ENCODE results near the gene HNRNPUL2. TPM values are rescaled to one million over a fixed set of nuclear protein-coding genes. Genes with fewer than 3 reads are reported as not detected.

HNRNPUL2 gene
- total RNA-seq, 1 donor from 2014 or later: 23.6 TPM

DNA sequence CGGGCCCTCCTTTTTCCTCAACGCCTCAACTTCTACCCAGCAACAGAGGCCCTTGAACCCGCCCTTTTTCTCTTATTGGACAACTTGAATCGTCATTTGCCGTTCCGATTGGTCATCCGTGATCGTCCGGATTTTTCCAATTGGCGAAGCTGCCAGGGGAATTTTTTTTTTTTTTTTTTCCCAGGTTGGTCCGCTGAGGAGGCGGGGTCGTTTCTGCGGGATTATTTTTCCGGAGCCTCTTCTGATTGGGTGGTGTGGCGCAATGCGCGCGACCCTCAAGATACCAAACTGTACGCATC is 564 bp upstream of the HNRNPUL2 start:
- DNase-seq (ENCODE audit: extremely low read depth, low read depth, low spot score): peak; percentile 97

DNA sequence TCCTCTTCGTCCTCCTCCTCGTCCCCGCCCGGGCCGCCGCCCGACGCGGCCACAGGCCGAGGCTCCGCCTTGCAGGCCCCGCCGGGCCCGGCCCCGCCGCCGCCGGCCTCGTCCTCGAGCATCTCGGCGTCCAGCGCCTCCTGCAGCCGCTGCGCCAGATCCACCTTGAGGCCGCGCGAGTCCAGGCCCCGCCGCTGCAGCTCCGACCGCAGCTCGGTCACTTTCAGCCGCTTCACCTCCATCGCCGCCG is 417 bp downstream of the HNRNPUL2 start:
- no peak for DNase-seq (ENCODE audit: extremely low read depth, low read depth, low spot score)

DNA sequence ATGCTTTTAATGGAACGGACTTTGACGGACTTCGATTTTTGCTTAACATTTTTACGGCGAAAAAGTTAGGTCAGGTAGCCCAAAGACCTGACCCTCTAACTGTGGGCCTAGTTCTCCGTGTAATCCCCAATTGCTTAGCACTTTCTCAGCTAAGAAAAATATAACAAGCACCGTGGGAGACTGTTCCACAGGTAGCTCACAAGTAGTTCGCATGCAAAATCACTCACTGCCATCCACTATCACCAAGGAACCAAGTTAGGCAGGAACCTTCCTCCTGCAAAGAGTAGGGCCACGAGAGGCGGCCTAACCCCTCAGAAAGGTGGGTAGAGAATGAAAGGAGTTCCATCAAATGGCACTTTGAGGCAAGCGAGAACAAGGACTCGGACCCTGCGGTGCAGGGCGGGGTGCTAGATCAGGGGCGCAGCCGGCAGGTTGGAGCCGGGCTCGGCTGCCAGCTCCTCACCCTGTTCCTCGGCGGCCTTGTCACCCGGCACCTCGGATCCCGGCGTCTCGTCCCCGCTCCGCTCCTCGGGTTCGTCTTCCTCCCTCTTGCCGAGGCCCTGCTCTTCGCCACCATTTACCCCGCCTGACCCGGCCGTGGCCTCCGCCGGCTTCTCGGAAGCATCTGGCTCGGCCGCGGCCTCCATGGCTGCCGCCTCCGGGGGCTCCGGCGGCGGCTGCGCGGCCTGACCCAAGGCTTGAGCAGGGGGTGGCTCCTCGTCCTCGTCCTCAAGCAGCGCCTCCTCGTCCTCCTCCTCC is 922 bp downstream of the HNRNPUL2 start:
- no peak for DNase-seq (ENCODE audit: extremely low read depth, low read depth, low spot score)

DNA sequence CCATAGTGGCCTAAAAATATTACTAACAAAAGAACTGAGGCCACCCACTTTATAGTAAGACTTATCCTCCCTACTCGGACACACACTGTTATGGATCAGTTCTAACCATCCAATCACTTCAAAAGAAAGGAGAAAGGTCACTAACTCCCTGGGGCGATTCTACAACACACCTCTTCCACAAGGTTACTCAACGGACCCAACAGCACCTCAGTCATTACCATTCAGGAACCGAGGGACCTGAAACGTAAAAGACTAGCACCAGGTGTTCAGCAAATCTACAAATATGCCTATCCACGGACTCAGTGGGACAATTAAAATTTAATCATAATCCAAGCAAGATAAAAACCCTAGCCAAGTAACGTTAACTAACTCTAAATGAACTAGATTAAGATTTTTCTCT is 1.6 kb downstream of the HNRNPUL2 start:
- no peak for DNase-seq (ENCODE audit: extremely low read depth, low read depth, low spot score)

DNA sequence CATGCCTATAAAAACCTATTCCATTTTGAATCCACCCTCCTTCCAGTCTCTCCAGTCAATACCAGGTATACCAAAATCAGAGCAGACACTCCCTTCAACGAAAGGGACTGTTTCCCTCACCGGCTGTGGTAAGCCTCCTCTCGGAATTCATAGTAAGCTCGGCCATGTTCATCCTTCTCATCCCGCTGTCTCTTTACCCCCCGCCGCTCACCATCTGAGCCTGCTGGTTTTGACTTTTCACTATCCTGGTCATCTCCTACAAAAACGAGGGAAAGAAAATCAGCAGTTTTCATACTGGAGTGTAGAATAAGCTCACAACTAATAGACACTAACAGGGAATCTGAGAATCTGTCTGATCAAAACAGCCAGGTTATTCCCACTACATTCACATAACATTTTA is 3.1 kb downstream of the HNRNPUL2 start:
- no peak for DNase-seq (ENCODE audit: extremely low read depth, low read depth, low spot score)

DNA sequence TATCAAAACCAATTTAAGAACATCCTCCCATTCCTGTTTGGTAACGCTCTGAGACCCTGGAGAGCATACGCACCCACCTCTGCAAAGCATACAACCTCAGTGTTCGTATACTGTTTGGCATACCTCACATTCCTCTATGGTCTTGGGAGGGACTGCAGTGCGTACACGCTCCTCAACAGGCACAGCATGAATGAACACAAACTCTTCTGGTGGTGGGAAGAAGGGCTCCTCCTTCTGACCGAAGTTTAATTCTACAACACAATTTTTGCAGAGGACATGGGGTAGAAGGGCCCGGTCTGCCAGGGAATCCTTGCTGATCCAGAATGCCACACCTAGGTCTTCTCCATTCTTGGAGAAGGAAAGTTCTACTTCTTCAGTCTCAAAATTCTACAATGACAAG is 5.3 kb downstream of the HNRNPUL2 start:
- DNase-seq (ENCODE audit: extremely low read depth, low read depth, low spot score): no peak

DNA sequence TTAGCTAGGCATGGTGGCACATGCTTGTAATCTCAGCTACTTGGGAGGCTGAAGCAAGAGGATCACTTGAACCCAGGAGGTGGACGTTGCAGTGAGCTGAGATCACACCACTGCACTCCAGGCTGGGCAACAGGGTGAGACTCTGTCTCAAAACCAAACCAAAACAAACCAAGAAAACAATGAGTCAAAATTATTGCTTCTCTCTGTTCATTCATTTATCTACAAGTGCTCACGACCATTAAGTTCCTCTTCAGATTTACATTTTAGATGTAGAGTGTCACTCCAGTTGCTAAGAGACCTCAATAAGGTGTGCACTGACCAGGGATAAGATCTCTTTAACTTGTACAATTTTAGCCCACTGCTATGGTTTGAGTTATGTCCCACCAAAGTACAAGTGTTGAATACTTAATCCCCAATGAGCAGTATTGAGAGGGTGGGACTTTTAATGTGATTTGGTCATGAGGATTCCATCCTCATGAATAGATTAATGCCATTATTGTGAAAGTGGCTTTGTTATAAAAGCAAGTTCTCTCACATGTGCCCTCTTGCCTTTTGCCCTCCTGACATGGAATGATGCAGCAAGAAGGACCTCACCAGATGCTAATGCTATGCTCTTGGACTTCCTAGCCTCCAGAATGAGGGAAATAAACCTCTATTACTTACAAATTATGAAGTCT is 7.8 kb downstream of the HNRNPUL2 start:
- DNase-seq (ENCODE audit: extremely low read depth, low read depth, low spot score): no peak

DNA sequence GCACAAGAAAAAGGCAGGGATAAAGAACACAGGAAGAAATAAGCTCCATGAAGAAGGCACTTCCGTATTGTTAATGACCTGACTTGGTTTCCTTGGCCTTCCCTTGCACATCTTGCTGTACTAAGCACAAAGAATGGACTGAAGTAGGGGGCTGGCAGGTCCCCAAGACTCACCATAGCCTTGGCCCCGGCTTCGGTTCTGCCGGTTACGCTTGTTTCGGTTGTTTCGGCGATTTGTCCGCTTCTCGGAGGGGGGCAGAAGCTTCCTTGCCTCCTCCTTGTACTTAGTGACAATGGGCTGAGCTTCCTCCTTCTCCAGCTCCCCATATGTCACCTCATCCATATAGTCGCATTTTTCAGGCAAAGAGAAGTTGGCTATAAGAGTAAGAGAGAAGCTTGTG is 10.4 kb downstream of the HNRNPUL2 start:
- DNase-seq (ENCODE audit: extremely low read depth, low read depth, low spot score): no peak

DNA sequence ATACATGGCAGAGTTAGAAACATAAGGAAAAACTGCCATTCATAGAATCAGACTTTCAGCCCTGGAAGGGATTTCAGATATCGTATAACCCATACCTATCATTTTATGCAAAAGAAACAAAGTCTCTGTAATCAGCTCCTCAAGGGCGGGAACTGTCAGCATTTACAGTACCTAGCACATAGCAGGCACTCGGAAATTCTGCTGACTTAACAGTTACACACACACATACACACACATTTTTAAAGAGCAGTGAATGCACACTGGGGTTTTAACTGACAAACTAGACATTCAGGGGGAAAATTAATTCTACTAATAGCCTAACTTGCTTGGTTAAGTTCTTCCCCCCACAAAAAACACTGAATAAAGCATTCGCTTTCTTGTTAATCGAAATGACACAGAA is 11.1 kb downstream of the HNRNPUL2 start:
- no peak for DNase-seq (ENCODE audit: extremely low read depth, low read depth, low spot score)

DNA sequence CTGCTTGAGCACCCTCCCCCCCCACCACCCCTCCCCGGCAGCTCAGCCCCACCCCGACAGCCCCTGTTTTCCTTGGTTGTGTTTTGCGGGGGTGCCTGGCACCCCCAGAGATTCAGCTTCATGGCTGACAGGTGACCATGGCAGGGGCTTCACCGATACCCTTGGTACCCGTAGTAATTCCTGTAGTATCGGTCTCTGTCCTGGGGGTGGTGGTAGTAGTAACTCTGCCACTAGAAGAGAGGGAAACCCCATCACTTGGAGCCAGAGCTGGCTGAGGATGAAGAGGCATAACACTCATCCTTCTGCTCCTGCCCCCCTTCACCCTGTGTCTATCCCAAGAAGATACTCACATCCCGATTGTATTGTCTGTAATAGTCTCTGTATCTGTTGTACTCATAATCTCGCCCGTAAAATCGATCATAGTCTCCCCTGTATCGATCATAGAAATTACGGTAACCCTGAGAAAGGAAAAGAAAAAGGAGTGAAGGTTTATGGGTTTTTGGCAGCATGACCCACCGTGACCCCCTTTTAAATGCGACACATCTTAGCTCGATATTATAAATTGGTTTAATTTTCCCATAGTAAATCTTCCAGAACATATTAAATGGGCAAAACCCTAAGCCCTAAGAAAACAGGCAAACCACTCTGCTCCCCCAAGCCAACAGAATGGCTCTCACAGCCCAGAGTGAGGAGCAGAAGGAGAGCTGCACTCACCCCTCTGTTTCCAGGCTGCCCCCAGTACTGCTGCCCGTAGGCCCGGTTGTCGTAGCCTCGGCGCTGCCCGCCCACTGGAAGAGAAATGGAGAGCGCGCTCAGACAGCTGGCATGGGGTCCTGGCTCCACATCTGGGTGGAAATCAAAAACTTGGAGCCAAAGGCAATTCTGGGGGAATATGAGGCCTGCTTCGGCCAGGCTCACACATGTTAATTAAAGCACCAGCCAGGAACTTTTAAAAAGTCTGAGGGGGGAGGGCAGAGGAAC is 11.8 kb downstream of the HNRNPUL2 start:
- no peak for DNase-seq (ENCODE audit: extremely low read depth, low read depth, low spot score)

DNA sequence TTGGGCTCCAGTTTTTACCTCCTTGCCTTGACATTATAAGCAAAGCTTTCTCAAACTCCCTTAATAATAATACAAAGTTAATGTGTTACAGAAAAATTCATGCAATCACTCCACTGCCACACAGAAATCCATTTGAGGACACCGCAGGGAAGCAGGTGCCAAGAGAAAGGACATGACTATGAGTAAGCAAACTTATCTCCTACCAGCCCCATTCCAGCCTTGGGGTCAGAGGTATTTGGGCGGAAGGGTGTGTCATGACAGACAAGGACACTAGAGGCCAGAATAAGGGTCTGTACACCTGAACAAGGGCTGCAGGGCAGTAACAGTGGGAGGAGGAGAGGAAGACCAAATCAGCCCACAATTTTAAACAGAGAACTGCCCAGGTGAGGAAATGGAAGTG is 13.9 kb downstream of the HNRNPUL2 start:
- no peak for DNase-seq (ENCODE audit: extremely low read depth, low read depth, low spot score)

DNA sequence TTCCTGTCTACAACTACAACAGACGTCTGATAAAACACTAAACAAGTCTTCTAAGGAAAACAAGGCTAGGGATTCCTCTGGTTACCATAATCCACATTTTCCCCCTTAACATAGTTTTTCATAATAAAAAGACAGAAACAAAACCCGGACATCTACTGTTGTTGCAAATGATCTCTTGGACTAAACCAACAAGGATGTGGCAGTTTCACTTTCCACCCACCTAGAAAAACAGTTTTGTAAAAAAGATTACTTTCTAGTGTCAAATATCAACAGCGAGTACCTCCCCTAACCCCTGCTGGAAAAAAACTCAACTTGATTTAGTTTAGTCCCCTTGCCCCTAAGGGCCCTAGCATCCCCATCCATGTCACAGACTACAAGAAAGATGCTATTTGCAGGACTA is 14.4 kb downstream of the HNRNPUL2 start:
- DNase-seq (ENCODE audit: extremely low read depth, low read depth, low spot score): no peak

DNA sequence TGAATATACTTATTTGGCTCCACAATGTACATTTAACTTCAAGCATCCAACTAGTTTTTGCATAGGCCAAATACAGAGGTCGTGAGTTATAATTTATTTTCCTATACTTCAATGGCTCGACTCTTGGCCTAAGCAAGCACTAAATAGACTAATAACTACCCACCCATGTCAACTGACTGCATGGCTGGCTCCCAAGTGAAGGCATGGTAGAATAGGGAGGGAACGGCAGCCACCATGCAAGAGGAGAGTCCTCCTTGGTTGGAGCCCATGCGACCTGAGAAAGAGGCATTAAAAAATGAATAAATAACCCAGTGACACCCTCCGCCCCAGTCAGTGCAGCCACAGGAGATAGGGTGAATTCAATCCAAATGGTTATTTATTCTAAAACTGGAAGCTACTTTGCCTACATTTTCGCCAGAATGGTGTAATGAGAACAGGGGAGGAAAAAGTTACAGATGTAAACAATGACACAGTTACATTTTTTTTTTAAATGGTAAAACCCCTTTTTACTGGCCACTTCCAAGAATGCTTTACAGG is 14.9 kb downstream of the HNRNPUL2 start:
- no peak for DNase-seq (ENCODE audit: extremely low read depth, low read depth, low spot score)

DNA sequence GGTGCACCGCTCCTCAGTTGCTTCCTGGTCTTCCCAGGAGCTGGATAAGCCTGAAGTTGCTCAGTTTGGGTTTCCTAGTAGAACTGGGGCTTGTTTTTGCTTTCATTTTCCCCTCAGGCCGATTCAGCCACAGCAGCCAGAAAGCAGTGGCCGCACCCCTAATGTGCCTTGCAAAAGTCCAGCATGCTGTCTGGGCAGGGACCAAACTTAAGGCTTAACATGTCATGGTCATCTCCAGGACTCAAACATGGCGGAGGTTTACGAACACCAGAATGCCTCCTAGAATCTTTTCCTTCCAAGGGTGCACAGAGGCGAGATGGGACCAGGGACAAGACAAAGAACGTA is 17.3 kb downstream of the HNRNPUL2 start:
- no peak for DNase-seq (ENCODE audit: extremely low read depth, low read depth, low spot score)

DNA sequence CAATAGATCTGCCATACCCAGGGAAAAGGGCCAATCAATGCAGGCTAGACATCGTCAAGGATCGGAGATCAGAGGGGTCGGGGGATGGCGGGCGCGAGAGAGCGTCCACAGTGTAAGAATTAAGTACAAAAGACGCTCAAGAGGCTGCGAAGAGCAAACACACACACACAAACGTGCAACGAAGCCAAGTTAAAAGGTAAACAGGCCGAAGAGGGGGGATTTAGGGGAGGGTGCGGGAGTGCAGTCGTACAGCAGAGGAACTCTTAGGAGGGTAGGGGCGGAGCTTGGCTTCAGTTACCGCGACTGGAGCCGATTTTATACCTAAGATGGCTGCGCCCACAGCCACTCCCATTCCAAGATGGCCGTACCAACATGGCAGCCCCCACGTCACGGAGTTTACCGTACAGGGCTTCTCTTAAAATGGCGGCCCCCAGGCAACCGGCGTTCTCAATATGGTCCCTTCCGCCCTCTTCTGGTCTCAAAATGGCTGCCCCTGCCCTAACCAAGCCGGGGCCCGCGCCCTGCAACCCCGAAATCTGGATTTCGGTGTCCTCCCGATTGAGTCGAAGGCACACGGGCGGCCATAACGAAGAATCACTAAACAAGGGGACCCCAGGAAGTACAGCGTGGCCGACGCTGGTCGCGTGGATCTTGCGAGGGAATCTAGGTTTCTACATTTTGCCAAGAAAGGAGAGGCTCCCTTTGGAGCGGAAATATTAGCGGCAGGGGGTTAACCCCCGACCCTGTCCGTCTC is 17.8 kb downstream of the HNRNPUL2 start:
- peak; percentile 92 for DNase-seq (ENCODE audit: extremely low read depth, low read depth, low spot score)

DNA sequence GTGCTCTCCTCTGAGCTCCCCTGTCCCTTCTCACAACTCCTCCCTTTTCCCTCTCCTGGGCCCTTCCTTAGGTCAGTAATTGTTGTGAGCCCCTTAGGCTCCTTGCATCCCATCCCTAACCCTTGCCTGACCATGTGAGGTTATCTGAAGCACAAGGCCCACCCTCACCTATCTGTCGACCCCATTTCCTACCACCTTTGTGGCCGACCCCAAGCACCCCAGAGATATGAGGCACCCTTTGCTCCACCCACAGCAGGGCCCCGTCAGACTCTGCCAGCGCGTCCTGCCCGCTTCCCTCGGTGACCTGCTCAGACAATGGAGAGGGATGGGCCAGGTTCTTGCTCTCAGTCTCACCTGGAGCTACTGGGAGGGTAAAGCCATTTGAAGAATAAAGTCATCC is 18.5 kb downstream of the HNRNPUL2 start:
- DNase-seq (ENCODE audit: extremely low read depth, low read depth, low spot score): no peak

DNA sequence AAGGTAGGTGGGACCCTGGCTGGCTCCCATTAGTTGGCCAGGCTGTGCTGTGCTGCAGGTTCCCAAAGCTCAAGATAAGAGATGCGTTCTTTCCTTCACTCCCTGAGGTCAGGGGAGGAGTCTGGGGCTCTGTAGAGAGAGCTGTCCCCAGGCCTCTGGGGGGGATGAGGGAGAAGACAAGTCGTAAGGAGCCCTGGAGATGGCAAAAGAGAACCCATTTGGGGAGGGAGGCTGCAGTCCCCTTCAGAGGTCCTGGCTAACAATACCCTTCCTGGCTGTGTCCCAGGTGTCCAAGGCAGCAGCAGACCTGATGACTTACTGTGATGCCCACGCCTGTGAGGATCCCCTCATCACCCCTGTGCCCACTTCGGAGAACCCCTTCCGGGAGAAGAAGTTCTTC is 18.9 kb downstream of the HNRNPUL2 start:
- DNase-seq (ENCODE audit: extremely low read depth, low read depth, low spot score): no peak

DNA sequence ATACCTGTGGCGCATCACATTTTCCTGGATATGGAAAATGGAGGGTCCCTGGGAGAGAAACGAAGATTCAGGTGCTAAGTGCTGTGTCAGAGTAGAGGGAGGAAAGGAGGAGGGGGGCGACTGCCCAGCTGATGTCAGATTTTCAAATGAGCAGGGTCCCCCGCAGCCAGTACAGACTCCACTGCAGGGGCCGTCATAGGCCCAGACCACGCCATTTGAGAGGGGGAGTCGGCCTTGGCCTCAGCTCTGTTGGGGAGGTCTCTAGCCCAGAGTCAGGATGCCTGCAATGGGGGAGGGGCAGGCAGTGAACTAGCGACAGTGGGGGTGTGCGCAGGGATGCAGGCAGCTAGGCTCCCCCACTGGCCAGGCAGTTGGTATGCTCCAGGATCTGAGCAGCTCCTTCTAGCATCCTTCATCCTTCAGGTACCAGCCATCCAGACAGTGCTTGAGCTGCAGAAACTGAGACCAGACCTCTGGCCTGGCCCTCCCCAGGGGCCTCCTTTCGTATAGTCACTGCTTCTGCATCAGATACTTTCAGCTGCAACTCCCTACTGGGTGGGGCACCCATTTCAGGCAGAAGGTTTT is 19.9 kb downstream of the HNRNPUL2 start, which contains the start of the genes BSCL2 and GNG3:
BSCL2 (minus strand) TSS at position 148 of the 585 bp plus-strand sequence. CDS start 229 bp downstream, outside the sequence.
GNG3 (plus strand) TSS at position 400 of the 585 bp plus-strand sequence. CDS start 620 bp downstream, outside the sequence.
- no peak for DNase-seq (ENCODE audit: extremely low read depth, low read depth, low spot score)

DNA sequence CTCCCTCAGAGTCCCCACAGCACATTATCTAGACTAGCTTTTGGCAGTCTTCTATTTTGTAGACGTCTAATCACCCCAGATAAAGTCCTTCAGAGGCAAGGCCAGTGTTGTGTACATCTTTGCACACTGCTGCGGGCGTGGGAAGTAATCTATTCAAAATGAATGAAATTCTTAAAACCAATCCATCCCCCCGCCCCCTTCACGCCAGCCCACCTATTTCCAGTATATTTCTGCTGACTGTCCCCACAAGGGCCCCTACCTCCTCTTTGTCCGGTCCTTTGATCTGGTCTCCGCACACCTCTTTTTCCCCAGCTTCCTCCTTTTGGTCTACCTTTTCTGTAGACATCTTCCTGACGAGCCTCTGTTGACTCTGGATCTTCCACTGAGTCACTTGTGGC is 20.4 kb downstream of the HNRNPUL2 start:
- no peak for DNase-seq (ENCODE audit: extremely low read depth, low read depth, low spot score)
